ENCODE data around the gene TPRG1. TPM values are rescaled to one million over a fixed set of nuclear protein-coding genes. Genes with fewer than 3 reads are reported as not detected.

Gene TPRG1
- total RNA-seq, 4 donors from 2014 or later: 1.3 to 3.0 (median 2.5) TPM

DNA sequence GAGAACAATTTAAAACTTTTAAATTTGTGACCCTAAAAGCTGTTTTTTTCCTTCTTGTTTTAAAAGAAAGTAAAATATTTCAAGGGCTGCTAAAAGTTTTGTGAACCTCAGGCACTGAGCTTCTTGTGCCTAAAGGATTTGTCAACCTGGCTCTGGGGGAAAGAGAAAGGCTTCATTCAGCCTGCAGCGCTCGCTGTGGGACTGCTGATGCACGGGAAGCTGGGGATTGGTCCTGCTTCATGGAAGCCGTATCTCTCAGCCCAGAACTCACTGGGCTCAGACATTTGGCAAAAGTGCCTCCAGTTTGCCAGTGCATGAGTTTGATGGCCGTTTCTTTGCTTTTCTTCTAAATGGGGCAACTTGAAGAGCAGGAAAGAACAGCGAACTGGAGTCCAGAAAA is 30.8 kb downstream of the TPRG1 start:
- ATAC-seq: no peak
- TF ChIP-seq, protein P1, sequence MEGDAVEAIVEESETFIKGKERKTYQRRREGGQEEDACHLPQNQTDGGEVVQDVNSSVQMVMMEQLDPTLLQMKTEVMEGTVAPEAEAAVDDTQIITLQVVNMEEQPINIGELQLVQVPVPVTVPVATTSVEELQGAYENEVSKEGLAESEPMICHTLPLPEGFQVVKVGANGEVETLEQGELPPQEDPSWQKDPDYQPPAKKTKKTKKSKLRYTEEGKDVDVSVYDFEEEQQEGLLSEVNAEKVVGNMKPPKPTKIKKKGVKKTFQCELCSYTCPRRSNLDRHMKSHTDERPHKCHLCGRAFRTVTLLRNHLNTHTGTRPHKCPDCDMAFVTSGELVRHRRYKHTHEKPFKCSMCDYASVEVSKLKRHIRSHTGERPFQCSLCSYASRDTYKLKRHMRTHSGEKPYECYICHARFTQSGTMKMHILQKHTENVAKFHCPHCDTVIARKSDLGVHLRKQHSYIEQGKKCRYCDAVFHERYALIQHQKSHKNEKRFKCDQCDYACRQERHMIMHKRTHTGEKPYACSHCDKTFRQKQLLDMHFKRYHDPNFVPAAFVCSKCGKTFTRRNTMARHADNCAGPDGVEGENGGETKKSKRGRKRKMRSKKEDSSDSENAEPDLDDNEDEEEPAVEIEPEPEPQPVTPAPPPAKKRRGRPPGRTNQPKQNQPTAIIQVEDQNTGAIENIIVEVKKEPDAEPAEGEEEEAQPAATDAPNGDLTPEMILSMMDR (IDR thresholded peaks at IDR 0.05): no peak
- TF ChIP-seq POLR2AphosphoS5 (IDR thresholded peaks at IDR 0.05): no peak
- no peak for TF ChIP-seq EP300 (IDR thresholded peaks at IDR 0.05)
- no peak for TF ChIP-seq POLR2A (IDR thresholded peaks at IDR 0.05)
- WGBS, 2 donors (ENCODE audit: low coverage in 1 of 2): 46 to 81% methylated on average over 4 to 6 of the region's 6 CpGs

DNA sequence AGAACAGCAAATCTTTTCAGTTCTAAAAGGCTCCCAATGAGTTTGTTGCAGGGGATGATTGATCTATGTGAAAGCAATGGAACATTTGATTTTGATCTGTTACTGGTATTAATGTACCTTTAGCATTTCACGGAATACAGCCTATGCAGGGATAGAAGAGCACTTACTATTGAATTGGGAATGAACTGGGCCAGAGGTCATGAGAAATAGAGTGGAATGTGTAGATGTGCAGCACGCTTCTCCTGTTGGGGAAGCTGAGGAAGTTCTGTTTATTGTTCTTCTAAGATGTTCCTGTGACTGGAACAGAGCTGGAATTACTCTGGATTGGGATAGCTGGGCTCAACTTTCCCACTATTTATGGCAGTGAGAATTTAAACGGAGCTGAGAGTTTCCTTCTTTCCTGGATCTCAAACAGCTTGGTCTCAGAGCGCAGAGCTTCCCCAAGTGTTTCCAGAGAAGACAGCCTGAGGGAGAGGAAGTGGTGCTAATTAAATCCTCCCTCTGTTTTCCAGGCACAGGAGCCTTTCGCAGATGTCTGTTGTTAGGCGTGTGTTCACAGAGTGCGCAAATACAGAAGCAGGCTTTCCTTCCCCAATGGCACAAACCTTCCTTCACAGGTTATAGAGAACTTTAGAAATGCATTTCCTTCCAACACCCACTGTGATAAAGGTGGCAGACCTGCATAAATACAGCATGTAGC is 32.5 kb downstream of the TPRG1 start:
- ATAC-seq: no peak
- Histone ChIP-seq H3K4me3 (no peak overlapping the region), H3K36me3 (no peaks in the 10 kb centered on the region), H3K27ac (no peak overlapping the region), H3K27me3 (no peaks in the 10 kb centered on the region), H3K9me3 (no peaks in the 10 kb centered on the region), H3K4me1 (no peaks in the 10 kb centered on the region)
- 62 to 80% methylated on average over 4 to 5 of the region's 7 CpGs for WGBS, 2 donors (ENCODE audit: low coverage in 1 of 2)
- TF ChIP-seq, protein P1 (IDR thresholded peaks at IDR 0.05): no peak
- no peak for TF ChIP-seq EP300 (IDR thresholded peaks at IDR 0.05)

More for the DNA sequence above, 30.8 kb downstream of the TPRG1 start:
- no peaks in the 10 kb centered on the region for H3K36me3 ChIP-seq
- H3K27me3 ChIP-seq: no peaks in the 10 kb centered on the region
- no peak overlapping the region for H3K27ac ChIP-seq
- no peaks in the 10 kb centered on the region for H3K4me1 ChIP-seq
- no peak overlapping the region for H3K4me3 ChIP-seq
- H3K9me3 ChIP-seq: no peaks in the 10 kb centered on the region

DNA sequence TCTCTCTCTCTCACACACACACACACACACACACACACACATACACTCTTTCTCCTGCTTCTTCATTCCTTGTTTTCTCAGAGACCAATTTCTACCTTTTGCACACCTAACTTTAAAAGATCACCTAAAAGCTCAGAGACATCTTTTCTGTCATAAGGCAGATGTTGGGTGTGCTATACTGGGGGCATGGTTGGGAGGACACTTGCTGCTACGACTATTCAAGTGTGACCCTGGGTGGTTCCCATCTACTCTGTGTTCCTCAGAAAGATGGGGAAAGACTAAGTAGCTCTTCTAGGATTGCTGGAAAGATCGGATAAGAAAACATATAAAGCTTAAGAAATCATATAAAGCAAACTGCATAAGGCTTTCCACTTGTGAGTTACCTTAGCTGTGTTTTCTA is 33.2 kb downstream of the TPRG1 start:
- H3K36me3 ChIP-seq: no peaks in the 10 kb centered on the region
- no peak for TF ChIP-seq POLR2AphosphoS5 (IDR thresholded peaks at IDR 0.05)
- TF ChIP-seq, protein P1 (IDR thresholded peaks at IDR 0.05): no peak
- no peak for TF ChIP-seq POLR2A (IDR thresholded peaks at IDR 0.05)
- no peak for TF ChIP-seq EP300 (IDR thresholded peaks at IDR 0.05)
- H3K9me3 ChIP-seq: no peaks in the 10 kb centered on the region
- WGBS, 2 donors (ENCODE audit: low coverage in 1 of 2): 81 to 89% methylated on average over 1 to 2 of the region's 2 CpGs
- no peak for ATAC-seq
- H3K27ac ChIP-seq: no peak overlapping the region
- H3K27me3 ChIP-seq: no peaks in the 10 kb centered on the region
- H3K4me3 ChIP-seq: no peak overlapping the region
- H3K4me1 ChIP-seq: no peaks in the 10 kb centered on the region

DNA sequence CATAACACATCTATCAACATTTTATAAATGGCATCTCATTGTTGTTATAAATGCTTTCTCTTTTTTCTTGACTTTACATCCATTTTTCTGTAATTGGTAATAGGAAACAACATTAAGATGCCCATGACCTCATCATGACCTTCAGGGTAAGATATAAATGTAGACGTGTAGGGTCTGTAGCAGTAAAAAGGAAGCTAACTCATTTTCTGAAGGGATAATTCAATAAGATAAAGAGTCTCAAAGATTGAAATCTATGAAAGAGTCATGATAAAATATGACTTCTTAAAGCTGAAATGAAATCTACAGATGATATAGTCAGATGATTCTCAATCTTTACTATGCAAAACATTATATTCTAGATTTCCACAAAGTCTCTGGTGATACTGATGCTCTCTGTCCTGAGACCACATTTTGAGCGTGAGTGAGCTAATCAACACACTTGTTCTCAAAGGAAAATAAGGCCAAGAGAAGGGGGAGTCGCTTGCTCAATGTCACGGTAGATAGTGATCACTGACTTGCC is 38.5 kb downstream of the TPRG1 start:
- no peak for ATAC-seq
- Histone ChIP-seq H3K9me3 (no peaks in the 10 kb centered on the region), H3K27me3 (no peaks in the 10 kb centered on the region), H3K4me1 (no peaks in the 10 kb centered on the region), H3K27ac (no peak overlapping the region), H3K4me3 (no peak overlapping the region), H3K36me3 (no peaks in the 10 kb centered on the region)
- 82 to 88% methylated on average over 4 of the region's 4 CpGs for WGBS, 2 donors (ENCODE audit: low coverage in 1 of 2)
- TF ChIP-seq EP300 (IDR thresholded peaks at IDR 0.05) (no peak), POLR2AphosphoS5 (IDR thresholded peaks at IDR 0.05) (no peak)
- TF ChIP-seq, protein P1 (IDR thresholded peaks at IDR 0.05): no peak

DNA sequence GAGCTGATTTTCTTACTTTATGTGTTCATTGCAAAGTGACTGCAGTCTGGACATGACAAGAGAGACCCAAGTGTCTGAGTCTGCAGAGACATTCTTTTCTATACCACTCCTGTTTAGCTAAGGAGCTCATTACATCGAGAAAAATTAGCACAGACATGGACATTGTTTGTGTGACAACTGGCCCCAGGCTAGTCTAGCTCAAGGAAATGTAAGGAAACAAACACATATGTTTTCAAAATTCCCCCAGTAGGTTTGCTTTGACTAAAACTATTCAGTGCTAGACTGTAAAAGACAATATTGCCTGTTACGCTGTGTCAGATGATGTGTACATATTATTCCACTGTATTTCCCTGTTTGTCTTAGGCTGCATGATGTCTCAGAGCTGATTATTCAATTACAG is 40.9 kb downstream of the TPRG1 start:
- TF ChIP-seq, protein P1 (IDR thresholded peaks at IDR 0.05): no peak
- no peak for TF ChIP-seq POLR2A (IDR thresholded peaks at IDR 0.05)
- no peak for TF ChIP-seq EP300 (IDR thresholded peaks at IDR 0.05)
- TF ChIP-seq POLR2AphosphoS5 (IDR thresholded peaks at IDR 0.05): no peak
- Histone ChIP-seq H3K36me3 (no peaks in the 10 kb centered on the region), H3K4me3 (no peak overlapping the region), H3K27me3 (no peaks in the 10 kb centered on the region), H3K27ac (no peak overlapping the region), H3K9me3 (no peaks in the 10 kb centered on the region), H3K4me1 (no peaks in the 10 kb centered on the region)
- 79 to 81% methylated on average over 2 of the region's 2 CpGs for WGBS, 2 donors (ENCODE audit: low coverage in 1 of 2)
- ATAC-seq: no peak

Data from gastroesophageal sphincter (tissue), 4 donors.